CD1c-positive myeloid dendritic cell (primary cell): ENCODE measurements around the gene FOXJ2.
"Not testable (repeated sequence)": the region's sequence is repeated elsewhere in the genome, so short reads cannot be mapped to it uniquely, and the experiment has no call there.

Experiments used
- DNase-seq: peaks from one replicate; pipeline ENCODE4 v3.0.0-alpha.2; 2016; ENCODE audit errors: extremely low spot score

Gene FOXJ2

DNA sequence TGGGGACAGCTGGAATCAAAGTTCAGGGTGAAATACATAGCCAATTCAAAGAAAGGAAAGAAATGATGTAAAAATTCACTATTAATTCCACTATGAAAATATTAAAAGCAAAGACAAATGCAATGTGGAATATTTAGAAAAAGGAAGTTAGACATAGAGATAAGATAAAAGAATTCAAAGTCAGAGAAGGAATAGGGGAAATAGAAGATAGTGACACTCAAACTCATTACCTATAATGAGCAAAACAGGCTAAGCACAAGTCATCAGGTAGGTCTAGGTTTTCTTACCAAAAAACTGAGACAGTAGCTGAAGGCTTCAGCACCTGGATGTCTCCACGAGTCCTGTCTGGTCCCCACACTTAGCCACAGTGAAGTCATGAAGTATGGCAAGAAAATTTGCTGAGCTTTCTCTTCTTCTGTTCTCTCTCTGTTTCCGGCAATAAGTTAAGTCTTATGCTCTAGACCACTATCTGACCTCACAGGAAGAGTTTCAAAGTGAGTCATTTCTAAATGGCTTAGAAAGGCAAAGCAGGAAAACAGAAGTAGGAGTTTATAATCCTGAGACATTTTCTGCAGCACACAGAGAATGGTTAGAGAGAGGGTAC, 33.6 kb downstream of the FOXJ2 start, which contains the start of gene C3AR1:
Gene C3AR1, minus strand, starts transcription at position 369 of the 604 bp plus-strand sequence. CDS start 6,174 bp downstream, outside the sequence.
- DNase-seq, result peak; percentile 87

DNA sequence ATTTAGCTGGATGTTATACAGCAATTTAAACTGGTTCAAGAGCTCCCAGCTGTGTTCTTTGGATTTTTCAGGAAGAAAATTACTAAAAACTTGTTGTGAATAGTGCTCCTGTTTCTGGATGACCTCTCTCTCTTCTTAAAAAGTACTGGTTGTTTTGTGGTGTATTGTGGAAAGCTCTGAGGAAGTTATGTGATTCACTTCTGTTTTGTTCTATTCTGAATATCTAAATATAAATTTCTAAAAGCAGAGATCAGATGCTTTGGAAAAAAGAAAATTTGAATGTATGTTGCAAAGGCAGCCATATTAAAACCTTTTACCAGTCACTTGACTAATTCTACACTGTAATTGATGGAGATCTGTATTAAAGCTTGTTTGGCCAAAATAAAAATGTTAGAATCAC, 37.1 kb downstream of the FOXJ2 start:
- DNase-seq, result peak; percentile 44

DNA sequence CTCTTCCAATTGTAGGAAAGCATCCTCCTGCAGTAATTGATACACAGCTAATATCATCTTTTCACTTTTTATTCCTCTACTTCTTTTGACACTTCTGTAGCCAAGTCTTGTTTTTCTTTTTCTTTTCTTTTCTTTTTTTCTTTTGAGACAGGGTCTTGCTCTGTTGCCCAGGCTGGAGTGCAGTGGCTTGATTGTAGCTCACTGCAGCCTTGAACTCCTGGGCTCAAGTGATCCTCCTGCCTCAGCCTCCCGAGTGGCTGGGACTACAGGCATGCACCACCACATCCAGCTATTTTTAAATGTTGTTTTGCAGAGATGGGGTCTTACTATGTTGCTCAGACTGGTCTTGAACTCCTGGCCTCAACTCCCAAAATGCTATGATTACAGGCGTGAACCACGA, 39.3 kb downstream of the FOXJ2 start:
- not testable (repeated sequence) for DNase-seq

DNA sequence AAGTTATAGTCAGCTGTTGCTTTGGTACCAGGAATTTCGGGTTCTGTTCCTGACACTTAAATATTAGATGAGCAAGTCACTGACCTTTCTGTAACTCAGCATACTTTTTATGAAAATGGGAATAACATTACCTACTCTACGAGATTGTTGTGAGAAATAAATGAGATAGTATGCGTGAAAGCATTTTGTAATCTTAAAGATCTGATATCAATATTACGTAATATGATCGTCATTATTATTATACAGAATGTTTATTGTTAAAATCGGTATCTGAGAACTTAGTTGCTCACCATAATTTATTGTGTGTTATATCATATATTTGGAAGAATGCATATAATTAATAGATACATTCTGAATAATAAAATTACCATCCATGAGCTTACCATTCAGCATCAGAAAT, 43.4 kb downstream of the FOXJ2 start:
- DNase-seq, result no peak

DNA sequence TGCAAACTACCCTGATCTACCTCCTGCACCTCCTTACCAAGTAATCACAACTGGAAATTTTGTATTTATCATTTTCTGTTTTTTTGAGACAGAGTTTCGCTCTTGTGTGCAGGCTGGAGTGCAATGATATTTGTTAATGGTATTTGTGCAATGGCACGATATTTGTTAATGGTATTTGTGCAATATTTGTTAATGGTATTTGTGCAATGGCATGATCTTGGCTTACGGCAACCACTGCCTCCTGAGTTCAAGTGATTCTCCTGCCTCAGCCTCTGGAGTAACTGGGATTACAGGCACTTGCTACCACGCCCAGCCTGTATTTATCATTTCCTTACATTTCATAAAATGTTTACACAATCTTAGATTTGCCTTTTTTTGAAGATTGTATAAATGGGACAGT, 43.9 kb downstream of the FOXJ2 start:
- no peak for DNase-seq

DNA sequence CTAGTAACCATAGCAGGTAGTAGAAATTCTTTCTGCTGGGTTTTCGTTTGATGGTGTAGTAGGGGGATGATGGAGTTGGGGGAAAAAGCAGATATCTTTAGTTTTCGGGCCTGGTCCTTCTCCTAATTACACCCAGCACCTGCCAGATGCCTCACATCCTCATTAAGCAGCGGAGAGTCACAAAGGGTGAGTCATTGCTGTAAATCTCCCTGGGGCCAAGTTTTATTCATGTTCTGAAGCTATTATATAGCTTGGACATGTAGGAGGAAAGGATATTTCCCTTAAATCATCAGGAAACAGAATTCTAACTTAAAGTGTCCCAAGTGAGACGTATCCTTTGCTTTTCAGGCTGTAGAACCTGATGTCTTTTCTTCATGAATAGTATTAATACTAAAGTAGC, 44.7 kb downstream of the FOXJ2 start:
- DNase-seq, result peak; percentile 59

DNA sequence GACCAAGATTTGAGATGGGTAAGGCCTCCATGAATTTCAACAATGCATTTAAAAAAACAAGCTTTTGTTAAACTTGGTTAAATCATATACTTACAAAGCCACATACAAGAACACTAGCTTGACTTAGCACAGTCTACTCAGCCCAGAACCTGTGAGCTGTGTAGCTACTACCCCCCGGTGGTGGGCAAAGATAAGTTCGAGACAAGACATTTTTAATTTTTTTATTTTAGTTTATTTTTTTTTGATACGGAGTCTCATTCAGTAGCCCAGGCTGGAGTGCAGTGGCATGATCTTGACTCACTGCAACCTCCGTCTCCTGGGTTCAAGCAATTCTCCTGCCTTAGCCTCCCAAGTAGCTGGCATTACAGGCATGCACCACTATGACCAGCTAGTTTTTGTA, 45.9 kb downstream of the FOXJ2 start:
- DNase-seq, result peak; percentile 59

DNA sequence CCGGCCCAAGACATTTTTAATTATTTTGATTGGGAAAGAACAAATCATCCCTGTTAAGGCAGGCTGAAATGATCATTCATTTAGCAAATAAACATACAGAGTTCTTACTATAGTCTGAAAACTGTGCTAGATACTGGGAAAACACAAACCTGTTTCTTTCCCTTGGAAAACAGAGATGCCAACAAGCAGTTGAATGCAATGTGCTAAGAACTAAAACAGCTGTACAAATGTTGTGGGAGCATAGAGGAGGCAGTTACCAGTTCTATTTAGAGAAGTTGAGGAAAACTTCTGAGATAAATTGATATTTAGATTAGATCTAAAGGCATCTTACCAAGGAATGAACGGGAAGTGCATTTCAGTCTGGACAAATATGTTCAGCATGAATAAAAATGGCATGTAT, 46.4 kb downstream of the FOXJ2 start:
- no peak for DNase-seq

DNA sequence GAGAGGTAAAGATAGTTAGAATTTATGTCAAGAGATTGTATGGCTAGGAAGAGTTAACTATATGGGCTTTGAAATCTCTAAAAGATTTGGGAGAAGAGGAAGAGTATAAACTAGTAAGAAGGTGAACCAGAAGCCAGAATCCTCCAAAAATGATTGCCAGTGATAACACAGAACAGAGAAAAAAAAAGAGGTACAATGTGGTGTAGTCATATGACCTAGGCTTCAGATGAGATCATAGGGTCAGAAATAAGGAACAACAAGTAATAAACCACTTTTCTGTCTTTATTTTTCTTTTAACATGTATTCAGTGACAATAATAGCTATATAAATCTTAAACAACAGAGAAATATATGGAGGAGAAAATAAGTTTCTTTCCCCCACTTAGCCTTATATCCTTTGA, 47.6 kb downstream of the FOXJ2 start:
- peak; percentile 81 for DNase-seq

DNA sequence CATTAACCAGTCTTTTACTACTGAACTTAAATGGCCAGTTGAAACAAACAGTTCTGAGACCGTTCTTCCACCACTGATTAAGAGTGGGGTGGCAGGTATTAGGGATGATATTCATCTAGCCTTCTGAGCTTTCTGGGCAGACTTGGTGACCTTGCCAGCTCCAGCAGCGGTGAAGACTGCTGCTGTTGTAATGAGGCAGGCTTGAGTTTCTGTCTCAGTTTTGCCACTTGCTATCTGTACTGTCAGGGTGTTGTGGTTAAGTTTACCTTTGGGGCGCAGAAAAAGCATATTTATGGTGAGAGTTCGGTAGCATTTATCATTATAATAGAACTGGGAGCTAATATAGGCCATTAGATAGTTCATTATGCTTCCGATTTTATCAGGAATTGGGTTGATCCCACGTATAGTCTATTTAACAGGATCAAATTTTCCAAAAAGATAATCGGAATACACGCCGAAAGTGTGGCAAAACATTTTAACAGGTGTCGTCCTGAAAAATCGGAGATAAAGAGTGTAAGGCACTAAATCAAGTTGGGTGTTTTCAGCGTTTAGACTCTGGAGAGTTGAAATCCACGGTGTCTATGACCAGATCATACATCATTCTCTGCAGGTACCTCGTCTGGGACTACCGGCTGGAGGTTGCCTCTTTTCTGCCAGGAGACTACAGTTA, 48.9 kb downstream of the FOXJ2 start:
- DNase-seq, result no peak

DNA sequence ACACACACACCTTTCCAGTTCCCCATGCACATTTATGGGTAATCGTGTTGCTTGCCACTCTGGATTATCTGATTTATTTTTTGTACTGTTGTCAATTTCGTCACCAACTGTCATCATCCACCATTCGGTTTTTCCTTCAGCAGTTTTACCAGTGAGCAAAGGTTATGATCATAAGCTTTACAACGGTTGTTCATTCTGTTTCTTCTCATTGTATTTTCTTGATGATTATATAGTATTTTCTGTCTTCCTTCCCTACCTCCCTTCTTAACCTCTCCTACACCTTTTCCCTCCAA, 50.2 kb downstream of the FOXJ2 start:
- no peak for DNase-seq

DNA sequence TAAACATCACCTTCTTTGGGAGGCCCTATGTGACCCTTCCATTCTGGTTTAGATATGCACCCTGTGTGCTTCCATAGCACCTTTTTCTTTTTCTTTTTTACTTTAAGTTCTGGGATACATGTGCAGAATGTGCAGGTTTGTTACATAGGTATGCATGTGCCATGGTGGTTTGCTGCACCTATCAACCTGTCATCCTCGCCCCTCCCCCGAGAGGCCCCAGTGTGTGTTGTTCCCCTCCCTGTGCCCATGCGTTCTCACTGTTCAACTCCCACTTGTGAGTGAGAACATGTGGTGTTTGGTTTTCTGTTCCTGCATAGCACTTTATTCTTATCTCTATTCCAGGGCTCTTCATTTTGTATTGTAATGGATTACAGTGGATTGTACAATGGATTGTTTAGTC, 51.8 kb downstream of the FOXJ2 start:
- DNase-seq, result not testable (repeated sequence)

DNA sequence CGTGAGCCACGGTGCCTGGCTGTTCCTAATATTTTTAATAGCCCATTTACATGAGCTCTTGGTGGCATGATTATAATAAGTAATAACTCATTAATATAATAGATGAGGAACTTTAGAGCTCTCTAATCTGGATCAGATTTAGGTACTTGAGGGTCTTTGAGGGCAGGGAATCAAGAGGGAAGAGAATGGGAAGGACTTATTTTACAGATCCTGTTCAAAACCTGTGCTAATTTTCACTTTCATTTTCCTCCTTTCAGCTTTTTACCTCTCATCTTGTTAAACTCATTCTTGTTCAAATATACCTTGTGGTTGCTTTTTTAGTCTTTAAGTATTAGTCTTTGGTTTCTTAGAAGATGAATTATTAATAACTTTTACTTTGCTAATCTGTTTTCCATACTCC, 55.1 kb downstream of the FOXJ2 start:
- DNase-seq, result no peak

DNA sequence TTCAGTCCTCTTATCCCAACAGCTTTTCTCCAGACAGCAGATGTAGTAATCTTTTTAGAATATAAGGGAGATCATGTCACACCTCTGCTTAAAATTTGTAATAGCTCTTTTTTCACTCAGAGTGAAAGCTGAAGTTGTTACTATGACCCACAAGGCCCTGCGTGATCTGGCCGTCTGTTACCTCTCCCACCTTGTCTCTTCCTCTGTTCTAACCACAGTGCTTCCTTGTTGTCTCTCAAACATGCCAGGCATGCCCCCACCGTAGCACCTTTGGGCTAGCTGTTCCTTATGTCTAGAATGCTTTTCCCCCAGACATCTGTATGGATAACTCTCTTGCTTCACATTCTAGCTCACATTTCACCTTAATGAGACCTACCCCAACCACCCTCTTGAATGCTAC, 56.1 kb downstream of the FOXJ2 start:
- peak; percentile 33 for DNase-seq

DNA sequence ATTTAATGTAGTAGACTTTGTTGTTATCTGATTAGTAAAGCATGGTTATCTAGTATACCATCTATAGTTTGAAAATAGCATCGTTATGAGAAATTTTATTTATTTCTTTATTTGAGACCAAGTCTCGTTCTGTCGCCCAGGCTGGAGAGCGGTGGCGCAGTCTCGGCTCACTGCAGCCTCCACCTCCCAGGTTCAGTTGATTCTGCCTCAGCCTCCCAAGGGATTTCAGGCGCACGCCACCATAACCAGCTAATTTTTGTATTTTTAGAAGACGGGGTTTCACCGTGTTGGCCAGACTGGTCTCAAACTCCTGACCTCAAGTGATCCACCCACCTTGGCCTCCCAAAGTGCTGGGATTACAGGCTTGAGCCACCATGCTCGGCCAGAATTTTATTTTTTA, 56.8 kb downstream of the FOXJ2 start:
- not testable (repeated sequence) for DNase-seq

DNA sequence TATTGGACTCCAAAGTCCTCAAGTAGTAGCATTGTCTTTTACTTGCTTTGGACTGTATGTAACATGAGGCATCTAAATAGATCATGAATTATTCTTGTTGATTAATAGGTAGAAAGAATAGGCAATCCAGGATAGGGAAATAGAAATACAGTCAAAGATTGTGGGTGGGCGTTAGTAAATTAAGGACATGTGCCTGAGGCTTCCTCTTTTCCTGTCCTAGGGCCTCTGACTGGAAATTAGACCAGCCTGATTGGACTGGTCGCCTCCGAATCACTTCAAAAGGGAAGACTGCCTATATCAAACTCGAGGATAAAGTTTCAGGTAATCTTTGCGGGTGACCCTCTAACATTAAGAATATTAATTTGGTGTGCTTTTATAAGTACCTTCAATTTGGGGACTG, 57.2 kb downstream of the FOXJ2 start:
- peak; percentile 71 for DNase-seq

DNA sequence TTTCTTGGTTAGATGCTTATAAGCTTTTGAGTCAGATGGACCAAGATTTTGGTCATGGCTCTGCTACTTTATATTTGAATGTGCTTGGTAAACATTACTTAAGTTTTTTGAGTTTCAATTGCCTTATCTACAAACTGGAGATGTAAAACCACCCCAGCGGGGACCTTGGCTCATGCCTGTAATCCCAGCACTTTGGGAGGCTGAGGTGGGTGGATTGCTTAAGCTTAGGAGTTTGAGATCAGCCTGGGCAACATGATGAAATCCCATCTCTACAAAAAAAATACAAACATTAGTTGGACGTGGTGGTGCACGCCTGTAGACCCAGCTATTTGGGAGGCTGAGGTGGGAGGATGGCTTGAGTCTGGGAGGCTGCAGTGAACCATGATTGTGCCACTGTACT, 60.8 kb downstream of the FOXJ2 start:
- DNase-seq, result no peak

DNA sequence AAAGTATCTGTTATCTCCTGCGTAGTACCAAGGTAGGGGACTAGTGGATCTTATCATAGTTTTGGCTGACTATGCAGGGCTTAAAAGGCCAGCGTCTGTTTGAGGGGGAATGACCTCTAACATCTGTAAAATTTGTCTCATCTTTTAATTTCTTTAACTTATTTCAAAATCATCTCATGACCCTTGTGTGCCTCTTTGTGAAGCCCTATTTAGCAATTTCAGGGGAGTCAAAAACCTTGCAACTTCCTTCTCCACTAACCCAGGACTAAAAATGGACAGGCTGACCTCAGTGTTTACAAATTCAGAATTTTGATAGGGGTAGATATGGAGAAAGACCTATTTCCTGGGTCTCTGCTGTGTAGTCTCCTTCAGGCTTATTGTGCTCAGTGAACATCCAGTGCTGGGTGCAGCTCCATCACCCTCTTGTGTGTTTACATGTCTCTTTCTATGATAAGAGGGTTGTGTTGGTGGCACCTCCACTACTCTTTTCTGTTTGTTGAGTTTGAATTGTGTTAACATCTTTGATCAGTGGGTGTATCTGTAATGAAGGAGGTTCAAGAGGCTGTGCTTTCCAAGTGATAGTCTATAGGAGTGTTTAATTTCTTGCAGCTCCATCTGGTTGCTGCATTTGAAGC, 63.9 kb downstream of the FOXJ2 start:
- no peak for DNase-seq

DNA sequence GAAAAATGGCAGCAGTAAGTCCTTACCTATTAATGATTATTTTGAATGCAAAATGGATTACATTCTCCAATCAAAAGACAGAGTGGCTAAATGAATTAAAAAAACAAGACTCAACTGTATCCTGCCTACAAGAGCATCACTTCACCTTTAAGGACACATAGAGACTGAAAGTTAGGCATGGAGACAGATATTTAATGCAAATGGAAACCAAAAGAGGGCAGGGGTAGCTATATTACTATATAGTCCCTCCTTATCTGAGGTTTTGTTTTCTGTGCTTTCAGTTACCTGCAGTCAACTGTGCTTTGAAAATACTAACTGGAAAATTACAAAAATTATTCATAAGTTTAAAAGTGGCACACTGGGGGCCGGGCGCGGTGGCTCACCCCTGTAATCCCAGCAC, 66.7 kb downstream of the FOXJ2 start:
- DNase-seq, result no peak
